Neural cell (in vitro differentiated cells): ENCODE results near the gene ABCE1. TPM values are rescaled to one million over a fixed set of nuclear protein-coding genes. Genes with fewer than 3 reads are reported as not detected.

Experiments used
- H2AFZ ChIP-seq: fragments of 200-600, 300-800 bp; sonication (generic), shearing (Covaris generic); 2 replicates; pipeline ENCODE4 v1.6.0; 2014; ENCODE audit warnings: low read depth, mild to moderate bottlenecking, antibody characterized with exemption, low read length, moderate library complexity
- H3F3A ChIP-seq: fragments of 200-600 bp; shearing (Covaris generic); 2 replicates; pipeline ENCODE4 v1.6.1; 2016; ENCODE audit warnings: mild to moderate bottlenecking, moderate library complexity, mixed read lengths, antibody characterized with exemption, low read length; ENCODE audit not compliant: insufficient read depth, poor library complexity, severe bottlenecking
- H3K27ac ChIP-seq: fragments of 200-600, 300-800 bp; sonication (generic), shearing (Covaris generic); 2 replicates; pipeline ENCODE4 v1.5.1; 2014; ENCODE audit warnings: mild to moderate bottlenecking, low read length, moderate library complexity
- H3K27me3 ChIP-seq: fragments of 300-800, 200-600 bp; sonication (generic), shearing (Covaris generic); 2 replicates; pipeline ENCODE4 v1.6.0; 2014; ENCODE audit warnings: mild to moderate bottlenecking, low read depth, low read length, moderate library complexity; ENCODE audit not compliant: insufficient read depth
- H3K36me3 ChIP-seq: fragments of 300-800, 200-600 bp; sonication (generic), shearing (Covaris generic); 2 replicates; pipeline ENCODE4 v1.5.1; 2014; ENCODE audit warnings: mild to moderate bottlenecking, antibody characterized with exemption, low read length, moderate library complexity; ENCODE audit not compliant: insufficient read depth
- H3K4me2 ChIP-seq: fragments of 300-800, 200-600 bp; sonication (generic), shearing (Covaris generic); 2 replicates; pipeline ENCODE4 v1.6.0; 2014; ENCODE audit warnings: mild to moderate bottlenecking, low read length
- H3K4me3 ChIP-seq: fragments of 300-800, 200-600 bp; sonication (generic), shearing (Covaris generic); 2 replicates; pipeline ENCODE4 v1.5.1; 2014; ENCODE audit warnings: mild to moderate bottlenecking, low read length, moderate library complexity
- H3K79me2 ChIP-seq: fragments of 200-600 bp; shearing (Covaris generic); replicated peaks from 2 replicates; pipeline ENCODE4 v1.6.0; 2014; ENCODE audit warnings: mild to moderate bottlenecking, low read length, moderate library complexity; ENCODE audit not compliant: insufficient read depth
- H3K9ac ChIP-seq: fragments of 300-800, 200-600 bp; sonication (generic), shearing (Covaris generic); 2 replicates; pipeline ENCODE4 v1.6.1; 2016; ENCODE audit warnings: mild to moderate bottlenecking, low read length, mixed read lengths
- H3K9me2 ChIP-seq: fragments of 200-600 bp; shearing (Covaris generic); 2 replicates; pipeline ENCODE4 v1.6.1; 2016; ENCODE audit warnings: mild to moderate bottlenecking, low read length, mixed read lengths; ENCODE audit not compliant: insufficient read depth
- H3K9me3 ChIP-seq: fragments of 200-600, 300-800 bp; sonication (generic), shearing (Covaris generic); 2 replicates; pipeline ENCODE4 v1.6.1; 2016; ENCODE audit warnings: mild to moderate bottlenecking, mixed run types, low read length, moderate library complexity, mixed read lengths
- H4K20me1 ChIP-seq: fragments of 200-600 bp; shearing (Covaris generic); 2 replicates; pipeline ENCODE4 v1.6.1; 2016; ENCODE audit warnings: mild to moderate bottlenecking, mixed run types; ENCODE audit not compliant: insufficient read depth
- EP300 ChIP-seq: fragments of 450-650 bp; conservative IDR thresholded peaks from 2 replicates; pipeline ENCODE4 v1.6.1; 2014; ENCODE audit warnings: antibody characterized with exemption, mild to moderate bottlenecking, moderate library complexity; ENCODE audit not compliant: poor library complexity, severe bottlenecking
- EZH2 ChIP-seq: fragments of 200-600, 300-800 bp; shearing (Covaris generic), sonication (generic); IDR thresholded peaks from 2 replicates; pipeline ENCODE4 v1.6.1; 2014; ENCODE audit warnings: antibody characterized with exemption, low read length, borderline replicate concordance, mild to moderate bottlenecking; ENCODE audit not compliant: insufficient read depth, poor library complexity, severe bottlenecking
- MXI1 ChIP-seq: fragments of 450-650 bp; conservative IDR thresholded peaks from 2 replicates; pipeline ENCODE4 v1.6.1; 2014; ENCODE audit warnings: antibody characterized with exemption, mild to moderate bottlenecking; ENCODE audit not compliant: poor library complexity, severe bottlenecking
- POLR2AphosphoS5 ChIP-seq: IDR thresholded peaks from 2 replicates; pipeline ENCODE4 v1.6.1; 2012
- RAD21 ChIP-seq: fragments of 450-650 bp; conservative IDR thresholded peaks from 2 replicates; pipeline ENCODE4 v1.6.1; 2014; ENCODE audit warnings: antibody characterized with exemption, mild to moderate bottlenecking, moderate library complexity
- SMC3 ChIP-seq: fragments of 450-650 bp; conservative IDR thresholded peaks from 2 replicates; pipeline ENCODE4 v1.6.1; 2014; ENCODE audit warnings: antibody characterized with exemption, mild to moderate bottlenecking, moderate library complexity; ENCODE audit not compliant: poor library complexity
- TAF1 ChIP-seq: IDR thresholded peaks from 2 replicates; pipeline ENCODE4 v1.6.1; 2012; ENCODE audit warnings: low read depth
- polyA plus RNA-seq: library from polyadenylated mRNA; depleted of rRNA; stranded (reverse); fragments of >200 nt; gene quantifications from 2 replicates; pipeline ENCODE4 v1.2.3, GENCODE V29; 2014
- TF ChIP-seq, protein P1 (sequence below): fragments of 450-650 bp; IDR thresholded peaks from 2 replicates; pipeline ENCODE4 v1.5.1; 2014; ENCODE audit warnings: antibody characterized with exemption, mild to moderate bottlenecking, moderate library complexity; ENCODE audit not compliant: poor library complexity, severe bottlenecking
- TF ChIP-seq, protein P2 (sequence below): IDR thresholded peaks from 2 replicates; pipeline ENCODE4 v1.6.1; 2012; ENCODE audit warnings: borderline replicate concordance

The ABCE1 gene
- polyA plus RNA-seq, 1 donor from 2014 or later, result 96.9 TPM

DNA sequence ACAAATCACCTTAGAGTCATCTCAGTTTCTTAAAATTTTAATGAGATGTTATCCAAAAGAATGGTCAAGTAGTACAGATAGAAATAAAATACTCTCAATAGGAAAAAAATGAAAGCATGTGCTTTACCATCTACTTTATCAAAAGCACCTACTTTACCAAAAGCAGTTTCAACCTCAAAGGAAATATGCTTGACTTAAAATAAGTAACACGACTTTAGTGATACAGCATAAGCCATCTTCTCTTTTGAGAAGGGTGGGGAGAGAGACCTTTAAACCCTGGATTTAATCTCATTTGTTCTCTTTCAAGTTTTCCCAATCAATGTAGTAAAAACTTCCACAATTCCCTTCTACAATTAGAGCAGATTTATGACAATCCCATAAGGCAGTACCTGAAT lies 55.8 kb downstream of the ABCE1 start:
- peaks cover 3% of the 10 kb centered on the region for H3K36me3 ChIP-seq

DNA sequence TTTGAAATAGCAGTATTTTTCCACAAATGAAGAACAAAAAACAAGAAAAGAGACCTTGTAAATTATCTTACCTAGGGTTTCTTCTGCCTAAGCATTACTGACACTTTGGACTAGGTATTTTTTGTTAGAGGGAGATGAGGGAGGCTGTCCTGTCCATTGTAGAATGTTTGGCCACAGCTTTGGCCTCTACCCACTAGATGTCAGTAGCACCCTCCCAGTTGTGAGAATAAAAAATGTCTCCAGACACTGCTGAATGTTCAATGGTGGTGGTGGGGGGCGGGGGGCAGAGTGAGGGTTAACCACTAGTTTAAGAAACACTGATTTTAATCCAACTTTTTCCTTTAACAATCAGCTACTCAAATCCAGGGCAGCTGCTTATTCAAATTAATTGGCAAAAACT lies 56.5 kb downstream of the ABCE1 start:
- Histone ChIP-seq H3K27me3 (no peaks in the 10 kb centered on the region), H4K20me1 (no peaks in the 10 kb centered on the region), H3K4me3 (no peak overlapping the region), H3K36me3 (peaks cover 6% of the 10 kb centered on the region), H3K4me2 (no peak overlapping the region), H3K9ac (no peak overlapping the region), H3K9me2 (no peaks in the 10 kb centered on the region), H2AFZ (no peak overlapping the region), H3K9me3 (no peaks in the 10 kb centered on the region), H3K79me2 (no peaks in the 10 kb centered on the region), H3F3A (no peaks in the 10 kb centered on the region), H3K27ac (no peak overlapping the region)
- peak; percentile 41 for TF ChIP-seq RAD21
- TF ChIP-seq EZH2, result no peak
- TF ChIP-seq, protein P1, sequence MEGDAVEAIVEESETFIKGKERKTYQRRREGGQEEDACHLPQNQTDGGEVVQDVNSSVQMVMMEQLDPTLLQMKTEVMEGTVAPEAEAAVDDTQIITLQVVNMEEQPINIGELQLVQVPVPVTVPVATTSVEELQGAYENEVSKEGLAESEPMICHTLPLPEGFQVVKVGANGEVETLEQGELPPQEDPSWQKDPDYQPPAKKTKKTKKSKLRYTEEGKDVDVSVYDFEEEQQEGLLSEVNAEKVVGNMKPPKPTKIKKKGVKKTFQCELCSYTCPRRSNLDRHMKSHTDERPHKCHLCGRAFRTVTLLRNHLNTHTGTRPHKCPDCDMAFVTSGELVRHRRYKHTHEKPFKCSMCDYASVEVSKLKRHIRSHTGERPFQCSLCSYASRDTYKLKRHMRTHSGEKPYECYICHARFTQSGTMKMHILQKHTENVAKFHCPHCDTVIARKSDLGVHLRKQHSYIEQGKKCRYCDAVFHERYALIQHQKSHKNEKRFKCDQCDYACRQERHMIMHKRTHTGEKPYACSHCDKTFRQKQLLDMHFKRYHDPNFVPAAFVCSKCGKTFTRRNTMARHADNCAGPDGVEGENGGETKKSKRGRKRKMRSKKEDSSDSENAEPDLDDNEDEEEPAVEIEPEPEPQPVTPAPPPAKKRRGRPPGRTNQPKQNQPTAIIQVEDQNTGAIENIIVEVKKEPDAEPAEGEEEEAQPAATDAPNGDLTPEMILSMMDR, result peak; percentile 34
- no peak for TF ChIP-seq POLR2AphosphoS5
- TF ChIP-seq EP300, result no peak
- no peak for TF ChIP-seq MXI1
- TF ChIP-seq, protein P2, sequence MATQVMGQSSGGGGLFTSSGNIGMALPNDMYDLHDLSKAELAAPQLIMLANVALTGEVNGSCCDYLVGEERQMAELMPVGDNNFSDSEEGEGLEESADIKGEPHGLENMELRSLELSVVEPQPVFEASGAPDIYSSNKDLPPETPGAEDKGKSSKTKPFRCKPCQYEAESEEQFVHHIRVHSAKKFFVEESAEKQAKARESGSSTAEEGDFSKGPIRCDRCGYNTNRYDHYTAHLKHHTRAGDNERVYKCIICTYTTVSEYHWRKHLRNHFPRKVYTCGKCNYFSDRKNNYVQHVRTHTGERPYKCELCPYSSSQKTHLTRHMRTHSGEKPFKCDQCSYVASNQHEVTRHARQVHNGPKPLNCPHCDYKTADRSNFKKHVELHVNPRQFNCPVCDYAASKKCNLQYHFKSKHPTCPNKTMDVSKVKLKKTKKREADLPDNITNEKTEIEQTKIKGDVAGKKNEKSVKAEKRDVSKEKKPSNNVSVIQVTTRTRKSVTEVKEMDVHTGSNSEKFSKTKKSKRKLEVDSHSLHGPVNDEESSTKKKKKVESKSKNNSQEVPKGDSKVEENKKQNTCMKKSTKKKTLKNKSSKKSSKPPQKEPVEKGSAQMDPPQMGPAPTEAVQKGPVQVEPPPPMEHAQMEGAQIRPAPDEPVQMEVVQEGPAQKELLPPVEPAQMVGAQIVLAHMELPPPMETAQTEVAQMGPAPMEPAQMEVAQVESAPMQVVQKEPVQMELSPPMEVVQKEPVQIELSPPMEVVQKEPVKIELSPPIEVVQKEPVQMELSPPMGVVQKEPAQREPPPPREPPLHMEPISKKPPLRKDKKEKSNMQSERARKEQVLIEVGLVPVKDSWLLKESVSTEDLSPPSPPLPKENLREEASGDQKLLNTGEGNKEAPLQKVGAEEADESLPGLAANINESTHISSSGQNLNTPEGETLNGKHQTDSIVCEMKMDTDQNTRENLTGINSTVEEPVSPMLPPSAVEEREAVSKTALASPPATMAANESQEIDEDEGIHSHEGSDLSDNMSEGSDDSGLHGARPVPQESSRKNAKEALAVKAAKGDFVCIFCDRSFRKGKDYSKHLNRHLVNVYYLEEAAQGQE, result no peak
- no peak for TF ChIP-seq SMC3
- no peak for TF ChIP-seq TAF1

More for the DNA sequence above, 55.8 kb downstream of the ABCE1 start:
- Histone ChIP-seq H3K4me2 (no peak overlapping the region), H3K27me3 (no peaks in the 10 kb centered on the region), H3K9ac (no peak overlapping the region), H3K27ac (no peak overlapping the region), H3K79me2 (no peaks in the 10 kb centered on the region), H3K9me3 (no peaks in the 10 kb centered on the region), H3K4me3 (no peak overlapping the region), H3K9me2 (no peaks in the 10 kb centered on the region), H3F3A (no peaks in the 10 kb centered on the region), H2AFZ (no peak overlapping the region), H4K20me1 (no peaks in the 10 kb centered on the region)
- TF ChIP-seq MXI1, result no peak
- TF ChIP-seq, protein P1, result no peak
- TF ChIP-seq, protein P2, result no peak
- no peak for TF ChIP-seq EP300
- TF ChIP-seq TAF1, result no peak
- TF ChIP-seq SMC3, result no peak
- TF ChIP-seq POLR2AphosphoS5, result no peak
- TF ChIP-seq RAD21, result no peak
- no peak for TF ChIP-seq EZH2
